GM21737 (cell line): Measurements from ENCODE around the gene ASB11.
"Not testable (repeated sequence)": the region's sequence is repeated elsewhere in the genome, so short reads cannot be mapped to it uniquely, and the experiment has no call there.

Experiments used
- ATAC-seq: cut with Tn5 transposase; IDR thresholded peaks from one replicate; pipeline ENCODE4 v1.9.1; 2021; ENCODE audit warnings: mild to moderate bottlenecking, moderate library complexity; ENCODE audit not compliant: unreplicated experiment

Gene ASB11

DNA sequence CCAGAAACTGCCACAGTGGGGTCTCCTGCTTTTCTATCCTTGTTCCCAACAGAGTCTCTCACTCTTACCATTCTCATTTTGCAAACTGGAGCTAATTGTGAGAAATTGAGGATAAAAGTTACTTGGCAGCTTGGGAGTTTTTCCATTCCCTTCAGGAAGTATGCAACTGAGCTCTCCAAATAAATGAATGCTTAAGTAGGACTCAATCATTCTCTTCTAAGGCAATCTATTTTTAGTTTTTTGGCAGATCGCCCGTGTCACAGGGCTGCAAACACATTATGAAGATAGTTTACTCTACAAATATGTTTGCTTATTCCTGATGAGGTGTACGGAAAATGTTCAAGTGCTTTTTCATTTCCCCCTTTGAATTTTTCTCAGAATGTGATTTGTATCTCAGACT is 5.3 kb downstream of the ASB11 start:
- ATAC-seq: no peak

DNA sequence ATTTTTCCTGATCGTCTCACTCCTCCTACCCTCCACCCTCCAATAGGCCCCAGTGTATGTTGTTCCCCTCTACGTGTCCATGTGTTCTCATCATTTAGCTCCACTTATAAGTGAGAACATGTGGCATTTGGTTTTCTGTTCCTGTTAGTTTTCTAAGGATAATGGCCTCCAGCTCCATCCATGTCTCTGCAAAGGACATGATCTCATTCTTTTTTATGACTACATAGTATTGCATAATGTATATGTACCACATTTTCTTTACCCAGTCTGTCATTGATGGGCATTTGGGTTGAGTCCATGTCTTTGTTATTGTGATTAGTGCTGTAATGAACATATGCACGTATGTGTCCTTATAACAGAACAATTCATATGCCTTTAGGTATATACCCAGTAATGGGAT is 9.5 kb downstream of the ASB11 start:
- not testable (repeated sequence) for ATAC-seq

DNA sequence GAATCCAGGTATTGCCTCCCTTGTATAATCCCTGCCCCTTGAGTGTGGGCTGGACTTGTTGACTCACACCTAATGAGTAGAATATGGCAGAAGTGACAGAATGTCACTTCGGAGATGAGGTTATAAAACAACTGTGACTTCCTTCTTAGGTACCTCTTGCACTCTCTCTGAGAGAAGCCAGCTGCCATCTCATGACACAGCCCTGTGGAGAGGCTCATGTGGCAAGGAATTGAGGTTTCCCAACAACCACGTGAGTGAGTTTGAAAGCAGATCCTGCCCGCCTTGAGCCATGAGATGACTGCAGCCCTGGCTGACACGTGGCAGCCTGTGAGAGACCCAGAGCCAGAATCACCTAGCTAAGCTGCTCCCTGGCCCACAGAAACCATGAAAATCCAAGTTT is 13.5 kb downstream of the ASB11 start:
- no peak for ATAC-seq

DNA sequence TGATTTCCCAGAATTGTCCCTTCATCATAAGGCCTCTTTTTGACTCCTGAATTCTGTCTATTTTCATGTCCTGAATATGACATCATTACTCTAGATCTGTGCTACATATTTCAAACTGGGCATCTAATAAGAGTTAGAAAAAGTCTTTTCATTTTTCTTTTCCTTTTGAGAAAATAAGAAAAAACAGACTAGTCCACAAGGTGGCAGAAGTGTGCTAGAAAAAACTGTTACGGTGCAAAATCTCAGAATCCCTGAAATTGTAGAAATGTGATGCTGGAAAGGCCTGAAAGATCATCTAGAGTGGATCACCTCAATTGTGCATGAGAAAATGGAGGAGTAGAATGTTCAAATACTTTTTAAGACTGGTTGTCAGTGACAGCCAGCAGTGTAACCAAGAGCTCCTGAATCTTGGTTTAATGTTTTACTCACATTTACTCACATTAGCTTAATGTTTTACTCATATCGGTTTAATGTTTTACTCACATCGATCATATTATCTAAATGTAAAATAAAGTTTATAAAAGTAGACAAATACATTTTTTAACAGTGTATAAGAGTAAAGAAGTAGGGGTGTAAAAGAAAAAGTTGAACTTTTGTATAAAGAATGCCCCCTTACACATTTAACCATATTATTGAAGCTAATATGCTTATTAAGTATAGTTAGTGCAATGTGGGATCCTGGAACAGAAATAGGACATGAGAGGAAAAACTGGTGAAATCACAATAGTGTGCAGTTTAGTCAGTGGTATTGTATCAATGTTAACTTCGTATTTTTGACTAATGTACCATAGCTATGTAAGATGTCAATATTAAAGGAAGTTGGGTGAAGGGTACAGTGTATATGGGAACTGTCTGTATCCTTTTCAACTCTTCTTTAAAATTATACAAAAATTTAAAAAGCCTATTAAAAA is 15.2 kb downstream of the ASB11 start:
- ATAC-seq: no peak

DNA sequence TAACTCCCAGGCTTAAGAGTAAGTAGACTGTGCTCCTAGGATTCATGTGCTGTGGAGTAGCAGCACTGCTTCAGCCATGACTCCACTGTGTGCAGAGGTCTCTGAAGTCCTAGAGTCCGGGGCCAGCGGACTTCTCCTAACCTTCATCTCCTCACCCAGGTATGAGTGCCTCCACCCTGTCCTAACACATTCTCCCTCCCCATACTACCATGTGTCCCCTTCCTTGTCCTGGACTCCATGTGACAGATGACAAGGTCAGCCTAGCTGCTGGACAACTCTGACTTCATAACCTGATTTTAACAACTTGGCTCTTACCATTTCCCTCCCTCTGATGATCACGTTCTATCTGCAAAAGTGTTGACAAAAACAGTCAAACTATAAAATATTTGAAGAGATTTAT is 16.7 kb downstream of the ASB11 start:
- no peak for ATAC-seq

DNA sequence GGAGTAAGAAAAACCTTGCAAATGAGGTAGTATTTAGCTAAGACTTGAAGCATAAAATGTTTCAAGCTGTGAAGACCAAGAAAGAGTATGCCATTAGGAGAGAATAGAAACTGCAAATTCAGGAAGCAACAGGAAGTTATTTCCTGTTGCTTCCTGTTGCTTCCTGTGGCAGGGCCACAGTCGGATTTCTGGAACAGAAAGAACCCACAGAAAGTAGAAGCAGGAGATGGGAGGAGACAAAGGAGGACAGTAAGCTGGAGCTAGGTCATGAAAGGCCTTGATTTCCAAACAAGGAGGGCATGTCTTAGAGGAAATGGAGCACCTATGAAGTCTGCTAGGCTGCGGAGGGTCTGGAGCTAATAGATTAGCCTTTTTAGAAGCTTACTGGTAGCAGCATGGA is 17.2 kb downstream of the ASB11 start:
- no peak for ATAC-seq

DNA sequence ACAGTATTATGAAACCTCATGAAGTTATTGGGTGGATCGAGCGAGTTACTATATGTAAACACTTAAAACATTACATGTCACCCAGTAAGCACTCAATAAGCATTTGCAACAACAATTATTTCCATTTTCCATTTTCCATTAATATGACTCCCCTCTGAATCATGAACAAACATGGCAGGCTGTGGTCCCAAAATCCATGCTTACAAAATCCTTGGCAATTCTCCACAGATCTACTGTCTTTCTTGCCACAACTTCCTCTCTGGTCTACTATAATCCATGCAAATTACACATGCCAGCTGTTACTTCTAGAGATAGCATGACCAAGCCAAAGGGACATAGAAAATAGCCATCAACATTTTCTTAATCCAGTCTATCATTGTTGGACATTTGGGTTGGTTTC is 22.0 kb downstream of the ASB11 start:
- no peak for ATAC-seq

DNA sequence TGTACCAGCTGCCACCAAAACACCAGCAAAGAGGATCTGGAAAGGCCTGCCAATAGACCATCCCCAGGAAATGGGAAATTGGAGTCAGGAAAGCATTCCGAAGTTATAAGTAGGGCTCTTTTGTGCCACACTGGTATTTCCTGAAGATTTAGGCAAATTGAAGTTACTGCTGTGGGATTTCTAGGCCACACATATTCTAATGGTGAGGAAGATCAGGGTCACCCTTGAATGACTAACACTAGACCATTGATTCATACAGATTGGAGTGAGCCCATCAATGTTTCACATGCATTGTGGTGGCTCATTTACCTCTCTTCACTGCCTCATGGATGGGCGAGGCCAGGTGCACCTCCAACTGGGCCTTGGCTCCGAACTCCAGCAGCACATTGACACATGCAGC is 22.6 kb downstream of the ASB11 start:
- no peak for ATAC-seq

DNA sequence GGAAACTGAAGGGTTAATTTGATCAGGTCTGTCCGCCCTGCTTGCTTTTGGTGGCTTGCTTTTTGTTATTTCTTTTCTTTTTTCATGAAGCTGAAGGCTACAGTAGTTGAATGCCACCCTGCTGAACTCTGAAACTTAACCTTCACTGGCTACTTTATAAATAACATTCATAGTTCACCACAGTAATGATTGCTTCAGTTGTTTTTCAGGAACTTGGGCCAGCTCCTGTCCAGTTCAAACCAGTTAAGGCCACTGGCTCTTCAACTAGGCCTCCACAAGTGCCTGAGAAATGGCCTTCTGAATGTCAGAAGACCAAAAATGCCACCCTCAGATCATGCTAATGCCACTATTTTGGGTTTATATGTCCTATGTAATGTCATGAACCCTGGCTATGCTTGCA is 37.8 kb downstream of the ASB11 start:
- no peak for ATAC-seq

DNA sequence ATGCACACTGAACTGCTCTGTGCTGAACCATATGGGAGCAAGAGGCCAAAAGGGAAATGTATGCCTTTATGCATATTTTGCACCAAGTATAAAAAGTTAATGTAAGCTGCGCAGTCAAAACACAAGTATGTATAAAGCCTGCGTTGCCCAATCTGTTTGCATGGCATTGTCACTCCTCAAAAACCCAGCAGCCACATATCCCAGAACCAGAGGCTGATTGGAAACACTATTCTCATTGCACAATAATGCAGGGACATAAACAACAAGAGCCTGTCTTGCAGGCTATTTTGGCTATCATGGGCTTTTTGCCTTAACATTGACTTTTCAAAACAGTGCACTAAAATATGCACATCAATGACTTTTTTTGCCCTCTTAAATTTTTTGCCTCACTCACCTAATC is 40.5 kb downstream of the ASB11 start:
- no peak for ATAC-seq

DNA sequence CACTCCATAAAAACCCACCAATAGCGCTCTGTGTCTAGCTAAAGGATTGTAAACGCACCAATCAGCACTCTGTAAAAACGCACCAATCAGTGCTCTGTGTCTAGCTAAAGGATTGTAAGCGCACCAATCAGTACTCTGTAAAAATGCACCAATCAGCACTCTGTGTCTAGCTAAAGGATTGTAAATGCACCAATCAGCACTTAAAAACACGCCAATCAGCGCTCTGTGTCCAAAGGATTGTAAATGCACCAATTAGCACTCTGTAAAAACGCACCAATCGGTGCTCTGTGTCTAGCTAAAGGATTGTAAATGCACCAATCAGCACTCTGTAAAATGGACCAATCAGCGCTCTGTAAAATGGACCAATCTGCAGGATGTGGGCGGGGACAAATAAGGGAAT is 42.2 kb downstream of the ASB11 start:
- ATAC-seq: not testable (repeated sequence)

DNA sequence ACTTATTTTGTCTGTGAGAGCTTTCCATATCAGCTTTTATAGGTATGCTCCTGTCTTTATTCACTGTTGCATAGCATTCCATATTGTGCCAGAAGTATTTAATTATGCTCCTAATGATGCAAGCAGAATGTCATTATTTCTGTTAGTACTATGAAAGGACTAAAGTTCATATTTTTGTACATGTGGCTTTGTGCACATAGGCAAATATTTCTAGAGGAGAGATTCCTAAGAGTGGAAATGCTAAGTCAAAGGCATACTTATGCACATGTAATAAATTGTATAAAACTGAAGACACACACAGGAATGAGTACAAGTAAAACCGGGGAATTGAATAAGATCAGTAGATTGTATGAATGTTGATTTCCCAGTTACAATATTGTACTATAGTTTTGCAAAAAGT is 43.7 kb downstream of the ASB11 start:
- no peak for ATAC-seq

DNA sequence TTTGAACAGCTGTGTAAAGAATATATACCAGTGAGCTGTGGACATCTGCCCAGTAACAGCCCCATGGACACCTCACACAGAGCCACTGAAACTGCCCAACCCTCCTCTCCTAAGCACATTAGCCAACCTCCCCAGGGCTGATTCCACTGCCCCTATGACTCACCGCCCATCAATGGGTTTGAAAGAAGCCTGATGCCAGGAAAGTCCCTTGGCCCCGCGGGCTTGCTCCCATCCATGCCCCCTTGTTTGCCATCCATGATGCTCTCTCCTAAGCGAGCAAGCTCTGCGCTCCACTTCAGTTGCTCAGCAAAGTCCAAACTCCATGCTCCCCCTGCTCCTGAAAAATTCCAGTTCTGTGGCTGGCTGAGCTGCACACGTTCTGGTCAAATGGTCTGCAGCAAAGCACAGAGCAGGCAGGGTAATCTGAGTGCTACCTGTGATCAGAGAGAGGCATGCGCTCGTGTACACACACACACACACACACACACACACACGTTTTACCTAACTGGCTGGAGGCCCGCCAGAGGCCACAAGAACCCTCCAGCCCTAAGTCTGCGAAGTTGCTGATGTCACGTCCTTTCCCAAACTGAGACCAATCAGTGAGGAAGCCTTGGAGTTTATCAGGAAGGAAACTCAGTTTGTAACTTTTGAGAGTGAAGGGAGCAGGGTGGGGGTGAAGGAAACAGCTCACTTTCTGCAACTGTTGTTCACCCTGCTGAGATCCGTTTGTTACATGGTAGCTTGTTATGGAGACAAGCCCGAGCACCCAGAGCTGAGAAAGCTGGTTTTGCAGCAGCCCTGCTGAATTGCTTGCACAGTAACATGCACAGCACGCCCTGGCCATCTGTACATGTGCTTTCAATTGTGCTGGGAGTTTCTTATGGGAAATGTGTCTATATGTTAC is 45.6 kb downstream of the ASB11 start, which contains the start of gene ASB9:
Gene ASB9, minus strand, starts transcription at position 466 of the 904 bp plus-strand sequence. Its CDS starts 209 bp downstream, at position 257.
- ATAC-seq: no peak

DNA sequence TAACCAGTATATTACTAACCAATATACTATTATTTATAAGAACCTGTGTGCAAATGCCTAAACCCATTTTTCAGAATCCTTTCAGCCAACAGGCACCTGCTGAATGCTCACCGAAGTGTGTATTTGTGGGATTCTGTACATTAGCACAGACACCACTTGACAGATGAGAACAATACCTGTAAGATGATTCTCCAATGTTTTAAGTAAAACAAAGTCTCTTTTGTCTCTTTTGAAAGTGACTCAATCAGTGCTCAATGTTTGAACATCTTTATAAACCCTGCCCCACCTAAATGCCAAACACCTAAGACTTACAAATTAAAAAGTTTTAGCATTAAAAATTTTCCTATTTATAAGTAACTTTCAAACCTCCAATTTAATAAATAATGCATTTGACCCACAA is 46.3 kb downstream of the ASB11 start:
- ATAC-seq: no peak

DNA sequence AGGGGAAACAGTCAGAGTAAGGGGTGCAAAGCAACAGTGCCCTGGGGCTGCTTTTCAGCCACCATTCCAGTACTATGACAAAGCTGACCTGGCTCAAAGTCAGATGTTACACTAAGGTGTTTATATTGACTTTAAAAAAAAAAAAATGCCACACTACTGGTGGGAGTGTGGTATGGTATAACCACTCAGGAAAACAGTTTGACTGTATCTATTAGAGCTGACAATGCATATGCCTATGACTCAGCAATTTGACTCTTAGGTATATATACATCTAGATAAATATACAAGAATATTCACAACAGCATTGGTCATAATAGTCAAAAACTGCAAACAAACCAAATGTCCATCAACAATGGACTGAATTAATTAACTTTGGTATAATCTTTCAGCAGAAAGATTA is 60.6 kb downstream of the ASB11 start:
- no peak for ATAC-seq

DNA sequence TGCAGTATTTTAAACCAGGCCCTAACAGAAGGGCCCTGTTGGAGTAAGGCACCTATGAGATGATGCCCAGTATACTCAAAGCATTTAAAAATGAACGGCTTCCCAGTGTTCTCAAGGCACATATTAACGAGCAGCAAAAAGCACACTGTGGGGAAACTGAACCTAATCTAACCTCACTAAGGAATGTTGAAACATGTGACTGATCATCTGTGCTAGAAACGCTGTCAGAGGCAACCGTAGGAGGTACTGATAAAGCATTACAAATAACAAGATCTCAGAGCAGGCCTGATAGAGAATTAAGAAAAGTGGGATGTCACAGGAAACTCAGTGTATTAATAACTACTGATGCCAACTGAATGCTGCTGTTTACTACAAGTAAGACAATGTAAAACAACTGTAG is 69.5 kb downstream of the ASB11 start:
- no peak for ATAC-seq

DNA sequence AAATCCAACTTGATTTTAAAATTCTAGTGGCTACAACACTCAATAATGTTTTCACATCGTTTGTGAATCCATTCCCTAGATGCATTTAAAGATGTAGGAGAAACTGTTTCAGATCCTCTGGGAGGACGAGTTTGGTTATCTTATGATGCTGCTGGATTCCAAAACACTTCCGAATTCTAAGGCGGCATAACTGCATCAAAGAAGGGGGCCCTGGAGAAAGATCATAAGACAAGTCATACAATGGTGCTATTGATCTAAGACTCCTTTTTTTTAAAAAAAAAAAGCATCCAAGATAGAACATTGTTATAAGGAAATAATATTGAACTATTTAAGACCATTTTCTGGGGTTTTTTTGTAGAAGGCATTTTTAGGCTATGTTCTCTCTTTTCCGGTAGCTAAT is 71.0 kb downstream of the ASB11 start:
- no peak for ATAC-seq

DNA sequence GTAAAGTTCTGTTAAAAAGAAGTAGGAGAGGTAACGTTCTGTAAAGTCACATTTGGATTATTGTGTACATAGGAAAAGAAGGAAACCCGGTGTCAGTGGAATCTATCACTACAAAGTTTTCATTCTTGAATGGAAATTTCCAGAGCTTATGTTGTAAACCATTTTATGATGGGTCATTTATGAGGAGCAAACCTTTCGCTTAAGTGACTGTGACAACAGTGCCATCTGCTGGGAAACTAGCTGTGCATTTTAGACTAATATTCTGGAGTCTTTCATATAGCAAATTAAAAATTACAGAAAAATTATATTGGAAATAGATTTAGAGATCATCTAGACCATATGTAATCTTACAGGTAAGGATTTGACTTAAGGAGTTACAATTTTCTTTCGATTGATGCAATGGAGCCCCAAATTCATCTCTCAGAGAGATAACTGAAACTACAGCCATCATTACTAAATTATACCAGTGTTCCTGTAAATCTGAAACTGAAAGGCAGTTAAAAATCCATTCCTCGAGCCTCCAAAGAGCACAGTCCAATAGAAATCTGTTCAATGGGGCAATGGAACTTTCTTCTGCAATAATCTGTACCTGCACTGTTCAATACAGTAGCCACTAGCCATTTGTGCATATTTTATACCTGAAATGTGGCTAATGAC is 72.4 kb downstream of the ASB11 start:
- no peak for ATAC-seq

DNA sequence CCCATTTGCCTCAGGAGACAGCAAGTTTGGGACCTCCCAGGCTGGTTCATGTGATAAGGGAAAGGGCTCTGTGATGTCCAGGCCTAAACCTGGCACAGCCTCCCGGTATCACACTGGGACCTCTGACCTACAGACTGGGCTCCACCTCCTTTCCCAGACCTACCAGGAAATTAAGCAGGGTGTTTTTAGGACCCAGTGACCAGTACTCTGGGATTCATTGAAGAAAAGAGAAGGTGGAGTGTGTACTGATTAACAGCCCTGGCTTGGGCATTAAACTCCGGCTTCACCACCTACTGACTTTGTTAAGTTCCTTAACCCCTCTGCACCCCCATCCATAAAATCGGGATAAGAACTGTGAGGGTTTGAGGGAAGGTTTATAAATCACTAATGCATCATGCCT is 74.1 kb downstream of the ASB11 start:
- ATAC-seq: no peak

DNA sequence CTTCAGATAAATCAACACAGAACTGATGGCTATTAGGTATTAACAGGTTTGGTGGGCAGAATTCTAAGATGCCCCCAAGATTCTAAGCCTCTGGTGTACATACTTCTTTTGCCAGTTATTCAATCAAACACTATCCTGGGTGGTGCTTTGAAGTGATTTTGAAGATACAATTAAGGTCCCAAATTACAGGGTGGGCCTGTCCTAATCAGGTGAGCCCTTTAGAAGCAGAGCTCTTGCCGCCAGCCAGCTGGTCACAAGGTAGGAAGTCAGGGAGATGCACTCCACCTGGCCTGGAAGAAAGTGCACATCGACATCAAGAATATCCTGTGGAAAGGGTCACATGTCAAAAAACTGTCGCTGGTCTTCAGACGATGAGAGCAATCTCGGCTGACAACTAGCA is 75.0 kb downstream of the ASB11 start:
- ATAC-seq: no peak

DNA sequence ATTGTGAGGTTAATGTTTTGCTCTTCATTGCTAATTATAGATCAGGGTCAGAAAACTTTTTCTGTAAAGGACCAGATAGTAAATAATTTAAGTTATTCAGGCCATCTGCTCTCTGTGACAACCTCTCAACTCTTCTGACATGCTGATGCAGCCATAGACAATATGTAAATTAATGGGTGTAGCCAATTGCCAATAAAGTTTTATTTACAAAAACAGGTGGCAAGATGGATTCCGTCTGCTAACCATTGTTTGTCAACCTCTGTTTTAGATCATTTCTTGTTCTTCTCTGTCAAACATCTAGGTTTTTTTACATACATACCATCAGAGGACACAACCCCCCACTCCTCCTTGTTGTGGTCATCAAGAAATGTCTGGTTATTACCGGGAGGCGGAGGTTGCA is 79.3 kb downstream of the ASB11 start:
- no peak for ATAC-seq
